KBM-7 (cell line): ENCODE data around the gene KIF3B.
A peak's percentile ranks its signal among the peaks of the same experiment; 100 is the strongest.

Experiments
- DNase-seq: peaks from one replicate; pipeline ENCODE4 v3.0.0-alpha.2; 2015
- in situ Hi-C: fragments of 300-500 bp; cut with MboI; formaldehyde crosslinking; loops from 2 replicates; pipeline ENCODE4 v1.14.3; 2020; ENCODE audit warnings: low sequenced_read_pairs, low pct_unique_long_range_greater_than_20kb, mixed read lengths

The KIF3B gene

DNA sequence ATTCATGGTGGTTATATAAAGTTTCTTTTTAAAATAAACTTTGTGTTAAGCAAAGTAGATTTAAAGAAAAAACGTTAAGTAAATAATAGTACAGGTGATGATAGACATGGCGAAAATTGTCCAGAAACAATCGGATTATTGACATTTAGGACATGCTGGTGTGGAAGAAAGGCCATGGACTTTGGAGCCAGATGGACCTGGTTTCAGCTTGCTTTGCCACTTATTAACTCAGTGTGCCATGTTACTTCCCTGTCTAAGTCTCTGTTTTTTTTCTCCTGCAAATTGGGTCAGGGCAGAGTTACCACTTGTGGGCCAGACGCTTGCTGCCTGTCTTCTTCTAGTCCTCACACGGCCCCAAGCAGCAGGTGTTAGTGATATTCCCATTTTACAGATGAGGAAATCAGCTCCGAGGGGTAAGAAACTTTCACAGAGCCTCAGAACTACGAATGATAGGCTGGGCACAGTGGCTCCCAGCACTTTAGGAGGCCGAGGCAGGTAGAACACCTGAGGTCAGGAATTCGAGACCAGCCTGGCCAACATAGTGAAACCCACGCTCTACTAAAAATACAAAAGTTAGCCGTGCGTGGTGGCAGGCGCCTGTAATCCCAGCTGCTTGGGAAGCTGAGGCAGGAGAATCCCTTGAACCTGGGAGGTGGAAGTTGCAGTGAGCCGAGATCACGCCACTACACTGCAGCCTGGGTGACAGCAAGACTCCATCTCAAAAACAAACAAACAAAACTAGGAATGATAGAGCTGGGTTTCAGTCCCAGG, 12.4 kb downstream of the KIF3B start:
- DNase-seq = no peak
- in situ Hi-C loops = no loop called here

GRCh38 chr20:32291166-32291565, 13.7 kb downstream of the KIF3B start:
- DNase-seq = no peak
- in situ Hi-C loops = no loop called here

- in situ Hi-C loops = no loop called here
- DNase-seq = no peak
Observed at GRCh38 chr20:32292548-32292947, 15.1 kb downstream of the KIF3B start.

DNA sequence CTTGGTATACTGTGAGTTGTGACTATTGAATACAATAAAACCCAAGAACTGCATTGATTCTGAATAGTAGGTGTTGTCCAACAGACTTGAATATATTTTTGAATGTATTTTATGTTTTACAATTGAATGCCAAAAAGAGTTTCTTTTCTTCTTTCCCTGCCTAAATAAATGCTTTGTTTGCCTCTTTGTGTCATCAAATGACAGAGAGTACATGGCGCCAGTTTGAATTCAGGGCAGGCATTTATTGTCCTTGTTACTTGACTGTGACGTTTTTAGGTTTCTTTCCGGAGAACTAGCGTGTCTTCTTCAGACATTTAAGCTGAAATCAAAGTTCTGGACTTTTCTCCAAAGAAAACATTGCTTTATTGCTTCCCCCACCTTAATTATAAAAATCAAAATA, 16.6 kb downstream of the KIF3B start:
- DNase-seq = no peak
- in situ Hi-C loops = no loop called here

GRCh38 chr20:32296412-32296811, 19.0 kb downstream of the KIF3B start:
- in situ Hi-C loops = no loop called here
- no peak for DNase-seq

- in situ Hi-C loops = no loop called here
Observed at GRCh38 chr20:32296819-32297420, 19.5 kb downstream of the KIF3B start.

DNA sequence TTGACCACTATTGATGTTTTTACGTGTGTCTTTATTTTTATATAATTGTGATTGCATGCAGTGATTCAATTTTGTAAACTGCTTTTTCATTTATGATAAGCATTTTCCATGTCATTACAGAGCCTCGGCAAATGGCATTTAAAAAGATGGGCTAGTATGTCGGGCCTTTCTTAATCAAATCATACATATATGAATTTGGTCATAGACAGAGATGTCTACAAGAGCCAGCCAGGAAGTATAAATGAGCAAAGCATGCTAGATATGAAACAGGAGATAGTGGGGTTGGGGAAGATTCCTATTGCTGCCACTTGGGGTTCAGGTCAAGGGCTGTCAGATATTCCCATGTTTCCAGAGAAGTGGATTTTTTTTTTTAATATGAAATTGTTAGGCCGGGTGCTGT, 20.0 kb downstream of the KIF3B start:
- DNase-seq = no peak
- in situ Hi-C loops = no loop called here

More at GRCh38 chr20:32296819-32297420, 19.5 kb downstream of the KIF3B start:
- DNase-seq = no peak

- in situ Hi-C loops = no loop called here
- DNase-seq = no peak
Observed at GRCh38 chr20:32300647-32301046, 23.2 kb downstream of the KIF3B start.

GRCh38 chr20:32301719-32302506, 24.5 kb downstream of the KIF3B start:
- in situ Hi-C loops = no loop called here
- DNase-seq = no peak

GRCh38 chr20:32302507-32302872, 25.0 kb downstream of the KIF3B start:
- no peak for DNase-seq
- in situ Hi-C loops = no loop called here

GRCh38 chr20:32304131-32304746, 26.8 kb downstream of the KIF3B start:
- DNase-seq = no peak
- in situ Hi-C loops = no loop called here

DNA sequence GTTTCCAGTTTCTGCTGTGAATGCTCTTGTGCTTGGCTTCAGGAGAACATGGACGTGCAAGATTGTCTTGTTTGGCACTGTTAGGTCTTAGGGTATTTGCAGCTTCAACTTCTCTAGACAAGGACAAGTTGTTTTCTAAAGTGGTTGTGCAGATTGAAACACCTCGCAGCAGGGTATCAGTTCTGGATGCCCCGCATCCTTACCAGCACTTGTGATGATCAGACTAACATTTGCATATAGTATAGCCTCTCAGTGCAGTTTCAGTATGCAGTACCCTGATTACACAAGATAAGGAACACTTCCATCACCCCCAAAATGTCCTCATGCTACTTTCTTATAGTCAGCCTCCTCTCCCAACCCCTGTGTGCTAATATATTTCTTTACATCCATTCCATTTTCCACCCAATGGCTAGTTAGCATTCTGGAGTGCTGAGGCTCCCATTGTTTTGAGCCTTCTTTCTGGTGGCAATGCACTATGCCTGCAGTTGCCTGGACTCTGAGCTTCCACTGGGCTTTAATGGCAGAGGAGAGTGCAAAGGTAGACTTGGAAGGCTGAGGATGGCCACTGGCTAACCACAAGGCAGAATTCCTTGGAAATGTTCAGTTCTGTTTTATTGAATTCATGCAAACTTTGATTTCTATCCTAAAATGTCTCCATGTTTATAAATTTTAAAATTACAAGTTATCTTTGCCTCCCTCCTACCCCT, 35.4 kb downstream of the KIF3B start:
- DNase-seq = no peak
- in situ Hi-C loops = no loop called here

DNA sequence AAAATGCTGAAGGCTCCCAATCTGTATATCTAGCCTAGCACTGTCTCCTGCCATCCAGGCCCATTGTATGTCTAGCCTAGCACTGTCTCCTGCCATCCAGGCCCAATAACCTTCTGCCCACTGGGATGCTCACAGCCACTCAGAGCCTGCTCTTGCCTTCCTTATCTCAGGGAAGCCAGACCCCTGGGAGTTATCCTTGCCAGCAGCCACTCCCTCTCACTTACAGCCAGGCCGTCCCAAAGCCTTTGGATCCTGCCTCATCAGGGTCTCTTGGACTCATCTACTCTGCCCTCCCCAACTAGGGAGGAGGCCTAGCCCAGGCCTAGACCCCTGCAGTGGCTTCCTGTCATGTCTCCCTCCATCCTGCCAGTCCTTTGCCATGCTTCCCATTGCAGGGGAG, 37.3 kb downstream of the KIF3B start:
- in situ Hi-C loops = no loop called here
- no peak for DNase-seq

- in situ Hi-C loops = no loop called here
- no peak for DNase-seq
Observed at GRCh38 chr20:32315399-32315798, 37.9 kb downstream of the KIF3B start.

- in situ Hi-C loops = no loop called here
- no peak for DNase-seq
Observed at GRCh38 chr20:32315891-32316290, 38.4 kb downstream of the KIF3B start.

GRCh38 chr20:32316667-32317066, 39.2 kb downstream of the KIF3B start:
- in situ Hi-C loops = no loop called here
- no peak for DNase-seq

GRCh38 chr20:32319100-32319499, 41.6 kb downstream of the KIF3B start:
- in situ Hi-C loops = no loop called here
- no peak for DNase-seq

- DNase-seq = no peak
- in situ Hi-C loops = no loop called here
Observed at GRCh38 chr20:32320305-32320704, 42.9 kb downstream of the KIF3B start.

- in situ Hi-C loops = no loop called here
Observed at GRCh38 chr20:32321390-32321789, 43.9 kb downstream of the KIF3B start.

More at GRCh38 chr20:32321390-32321789, 43.9 kb downstream of the KIF3B start:
- DNase-seq = peak; percentile 12
